Right lobe of liver (tissue), 6 donors: ENCODE measurements around the gene TBK1. TPM values are rescaled to one million over a fixed set of nuclear protein-coding genes. Genes with fewer than 3 reads are reported as not detected.

Source experiments
- ATAC-seq, 4 donors: fragments of 200-7000 bp; cut with Tn5 transposase; one replicate each; pipeline ENCODE4 v1.9.1; 2020; ENCODE audit warnings: mild to moderate bottlenecking in 4 of 4, moderate library complexity in 4 of 4
- DNase-seq, 3 donors: peaks; one replicate each; pipeline ENCODE4 v3.0.0-alpha.2; 2020
- H3K27ac ChIP-seq, 3 donors: fragments of 200-600 bp; one replicate each; pipeline ENCODE4 v1.8.0; 2022
- H3K27me3 ChIP-seq, 2 donors: fragments of 200-600 bp; one replicate each; pipeline ENCODE4 v1.8.0; 2022
- H3K36me3 ChIP-seq, 4 donors: fragments of 200-600 bp; sonication (generic) in 1 of 4; one replicate each; pipeline versions ENCODE4 v1.5.1 to v1.8.0; 2017 to 2022; ENCODE audit warnings: control low read depth in 1 of 4
- H3K4me1 ChIP-seq, 4 donors: fragments of 200-600 bp; sonication (generic) in 1 of 4; one replicate each; pipeline versions ENCODE4 v1.5.1 to v1.8.0; 2017 to 2022; ENCODE audit warnings: control low read depth in 1 of 4
- H3K4me3 ChIP-seq, 3 donors: fragments of 200-600 bp; one replicate each; pipeline ENCODE4 v1.8.0; 2022
- H3K9me3 ChIP-seq, 4 donors: fragments of 200-600 bp; sonication (generic) in 1 of 4; one replicate each; pipeline versions ENCODE4 v1.5.1 to v1.8.0; 2017 to 2022; ENCODE audit warnings: control low read depth in 1 of 4
- CTCF ChIP-seq, 4 donors: fragments of 200-600 bp in 3 of 4; fragments of 450-650 bp in 1 of 4; IDR thresholded peaks; one replicate each; pipeline versions ENCODE4 v1.5.1 to v1.8.0; 2016 to 2022; ENCODE audit warnings: antibody characterized with exemption in 4 of 4, mild to moderate bottlenecking in 2 of 4
- POLR2A ChIP-seq: fragments of 450-650 bp; IDR thresholded peaks from one replicate; pipeline ENCODE4 v1.6.1; 2017; ENCODE audit warnings: antibody characterized with exemption, mild to moderate bottlenecking
- WGBS: methylation state at CpG from one replicate; pipeline ENCODE4 v1.1.6; 2018; ENCODE audit warnings: low coverage, low lambda C conversion rate; ENCODE audit not compliant: insufficient coverage; ENCODE audit errors: missing lambda C conversion rate; 5-methylcytosine and 5-hydroxymethylcytosine counted together
- intact Hi-C, 2 donors: fragments of 100-400 bp; cut with DNase I; formaldehyde crosslinking; loops; one replicate each; pipeline versions ENCODE4 v1.11.2 to v1.14.1; 2022
- total RNA-seq, 6 experiments: library from RNA; depleted of rRNA in 2 of 6; stranded (reverse); fragments of >200 nt in 2 of 6; fragmentation: NEBNext Ultra II Directional in 3 of 6; extraction: Animal tissue kit (Norgen Biotek cat#: 25700) in 3 of 6; gene quantifications; one replicate each; pipeline versions ENCODE4 v1.1.0 to v1.2.4, GENCODE V29; 2016 to 2023
- donor health status: DM: no; HTN: yes; CAD: no.
- donor health status: DM: no; HTN: no; CAD: no.
- donor health status: DM: no; HTN: no; CAD: no.
- donor health status: DM: no; HTN: yes; CAD: no.
- donor health status: DM: no; HTN: yes; CAD: no.

TBK1 gene
- total RNA-seq, 6 experiments from 2014 or later = 9.0 to 21.8 (median 14.0) TPM

DNA sequence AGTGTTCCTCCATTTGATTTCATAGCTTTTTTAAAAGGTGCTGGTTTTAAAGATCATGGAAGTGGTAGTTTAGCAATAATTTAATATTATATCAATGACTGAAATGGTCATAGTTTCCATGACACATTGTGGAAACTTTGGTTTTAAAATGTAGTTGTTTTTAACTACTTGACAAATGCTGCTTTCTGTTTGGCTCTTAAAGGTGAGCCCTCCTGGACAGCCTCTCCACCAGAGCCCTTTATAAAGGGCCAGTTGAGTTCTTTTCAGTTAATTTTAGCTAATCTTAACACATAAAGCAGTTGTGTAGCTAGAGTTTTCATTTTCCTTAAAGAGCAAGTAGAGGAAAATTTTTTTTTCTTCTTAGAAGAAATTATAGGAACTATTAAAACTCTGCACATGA is 33.7 kb upstream of the TBK1 start:
- no peak for DNase-seq
- no peaks in the 10 kb centered on the region for H3K27me3 ChIP-seq
- TF ChIP-seq CTCF (IDR thresholded peaks at IDR 0.05) (no peak), POLR2A (no peak)
- H3K27ac ChIP-seq = no peak overlapping the region
- ATAC-seq = no peak
- H3K9me3 ChIP-seq = no peaks in the 10 kb centered on the region
- H3K4me1 ChIP-seq = no peaks in the 10 kb centered on the region
- intact Hi-C loops = no loop called here
- H3K4me3 ChIP-seq = no peak overlapping the region
- peaks cover 15 to 99% (median 50%) of the 10 kb centered on the region in 4 donors for H3K36me3 ChIP-seq

DNA sequence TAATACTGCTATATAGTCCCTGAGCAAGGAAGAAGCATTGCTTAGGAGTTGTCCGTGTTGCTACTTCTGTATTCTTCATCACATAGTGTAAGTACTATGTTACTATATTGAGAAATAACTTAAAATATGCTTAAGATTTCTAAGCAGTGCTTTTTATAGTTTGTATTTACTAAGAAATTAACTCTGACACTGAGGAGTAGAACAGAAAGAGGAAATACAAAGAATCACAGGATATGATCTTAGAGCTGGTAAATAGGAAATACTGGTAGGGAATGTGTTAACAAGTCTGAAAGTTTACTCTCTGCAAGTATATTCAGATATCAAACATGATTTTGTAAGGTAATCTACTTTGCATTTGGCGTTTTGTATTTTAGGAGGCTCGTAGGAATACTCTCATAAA is 32.2 kb upstream of the TBK1 start:
- 81% methylated on average over 3 of the region's 3 CpGs for WGBS
- H3K4me1 ChIP-seq = no peaks in the 10 kb centered on the region
- intact Hi-C loops = loop anchor here in 1 of 2 donors (10.0 kb wide), 1 partner anchor 55 kb away; no protein-coding TSS in a partner anchor
- TF ChIP-seq CTCF (IDR thresholded peaks at IDR 0.05) (no peak), POLR2A (no peak)
- no peak overlapping the region for H3K27ac ChIP-seq
- no peaks in the 10 kb centered on the region for H3K9me3 ChIP-seq
- ATAC-seq = no peak
- peaks cover 8 to 99% (median 53%) of the 10 kb centered on the region in 4 donors for H3K36me3 ChIP-seq
- H3K27me3 ChIP-seq = no peaks in the 10 kb centered on the region
- H3K4me3 ChIP-seq = no peak overlapping the region
- no peak for DNase-seq

GRCh38 chr12:64427988-64428387 is 23.9 kb upstream of the TBK1 start:
- Histone ChIP-seq H3K4me3 (no peak overlapping the region), H3K4me1 (no peaks in the 10 kb centered on the region), H3K9me3 (no peaks in the 10 kb centered on the region), H3K36me3 (peaks cover 8 to 98% (median 44%) of the 10 kb centered on the region in 4 donors), H3K27ac (no peak overlapping the region), H3K27me3 (no peaks in the 10 kb centered on the region)
- DNase-seq (no peak), ATAC-seq (no peak)
- intact Hi-C loops = loop anchor here in 1 of 2 donors (10.0 kb wide), 1 partner anchor 47 kb away; no protein-coding TSS in a partner anchor
- WGBS = 6% methylated on average over 1 of the region's 1 CpG
- TF ChIP-seq CTCF (IDR thresholded peaks at IDR 0.05) (no peak), POLR2A (no peak)

DNA sequence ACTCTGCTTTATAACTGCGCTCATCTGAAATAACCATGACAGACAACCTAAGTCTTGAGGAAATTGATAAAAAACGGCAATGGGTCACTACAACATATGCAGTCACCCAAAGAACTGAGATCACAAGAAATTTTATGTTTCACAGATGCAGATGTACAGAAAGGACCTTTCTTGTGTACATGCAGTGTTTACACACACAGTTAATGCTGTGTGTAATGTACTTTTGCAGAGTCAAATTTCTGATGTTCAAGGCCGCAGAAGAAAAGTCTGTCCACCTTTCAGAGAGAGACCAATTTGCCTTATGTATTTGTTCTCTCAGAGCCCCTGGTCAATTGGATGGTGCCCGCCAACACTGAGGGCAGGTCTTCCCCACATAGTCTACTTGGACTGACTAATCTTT is 23.0 kb upstream of the TBK1 start:
- H3K9me3 ChIP-seq = no peaks in the 10 kb centered on the region
- no peaks in the 10 kb centered on the region for H3K27me3 ChIP-seq
- peaks cover 8 to 98% (median 39%) of the 10 kb centered on the region in 4 donors for H3K36me3 ChIP-seq
- H3K27ac ChIP-seq = no peak overlapping the region
- no peak overlapping the region for H3K4me3 ChIP-seq
- no peak for DNase-seq
- no peaks in the 10 kb centered on the region for H3K4me1 ChIP-seq
- 100% methylated on average over 3 of the region's 4 CpGs for WGBS
- no peak for ATAC-seq
- TF ChIP-seq POLR2A = no peak
- no peak for TF ChIP-seq CTCF (IDR thresholded peaks at IDR 0.05)
- intact Hi-C loops = loop anchor here in 1 of 2 donors (10.0 kb wide), 1 partner anchor 46 kb away; no protein-coding TSS in a partner anchor

DNA sequence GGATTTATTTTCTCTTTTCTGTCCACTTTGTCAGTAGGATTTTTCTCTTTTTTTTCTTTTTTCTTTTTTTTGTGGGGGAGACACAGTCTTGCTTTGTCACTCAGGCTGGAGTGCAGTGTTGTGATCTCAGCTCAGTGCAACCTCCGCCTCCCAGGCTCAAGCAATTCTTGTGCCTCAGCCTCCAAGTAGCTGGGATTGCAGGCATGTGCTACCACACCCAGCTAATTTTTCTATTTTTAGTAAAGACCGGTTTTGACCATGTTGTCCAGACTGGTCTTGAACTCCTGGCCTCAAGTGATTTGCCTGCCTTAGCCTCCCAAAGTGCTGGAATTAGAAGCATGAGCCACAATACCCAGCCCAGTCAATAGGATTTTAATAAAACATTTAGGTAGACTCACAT is 21.0 kb upstream of the TBK1 start:
- Histone ChIP-seq H3K9me3 (no peaks in the 10 kb centered on the region), H3K27me3 (no peaks in the 10 kb centered on the region), H3K4me1 (no peaks in the 10 kb centered on the region), H3K27ac (no peak overlapping the region), H3K36me3 (peaks cover 3 to 98% (median 37%) of the 10 kb centered on the region in 4 donors), H3K4me3 (no peak overlapping the region)
- intact Hi-C loops = no loop called here
- WGBS = 83% methylated on average over 2 of the region's 2 CpGs
- no peak for ATAC-seq
- DNase-seq = no peak
- TF ChIP-seq POLR2A (no peak), CTCF (IDR thresholded peaks at IDR 0.05) (no peak)
